ENCODE data around the gene ATXN7L2. TPM values are rescaled to one million over a fixed set of nuclear protein-coding genes. Genes with fewer than 3 reads are reported as not detected.

ATXN7L2 gene
- total RNA-seq, 2 donors from 2014 or later: 5.1 to 6.1 TPM

DNA sequence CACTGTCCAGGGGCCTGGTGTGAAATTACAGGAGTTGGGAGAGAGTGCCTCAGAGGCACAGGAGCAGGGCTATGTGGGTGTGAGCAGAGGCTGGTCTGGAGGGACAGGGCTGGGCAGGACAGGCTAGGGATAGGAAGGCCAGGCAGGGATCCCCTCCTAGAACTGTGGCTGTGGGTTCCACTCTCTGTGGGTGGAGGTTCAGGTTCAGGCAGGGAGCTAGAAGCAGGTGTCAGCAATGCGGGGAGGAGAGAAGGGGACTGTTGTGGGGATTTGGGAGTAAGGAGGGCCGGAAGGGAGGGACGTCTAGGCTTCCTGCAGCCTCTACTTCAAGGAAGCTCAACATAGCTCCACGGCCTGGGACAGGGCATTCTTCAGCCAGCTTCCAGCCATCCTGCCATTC lies 47.7 kb downstream of the ATXN7L2 start:
- WGBS, 2 experiments (ENCODE audit: insufficient coverage in 1 of 2, insufficient read length in 1 of 2): 89 to 100% methylated on average over 1 to 4 of the region's 4 CpGs
- H3K4me1 Mint-ChIP-seq: peaks cover 2% of the 10 kb centered on the region
- Histone ChIP-seq H3K4me3 (ENCODE audit: low read length) (no peak overlapping the region), H3K36me3 (ENCODE audit: control insufficient read depth, insufficient read depth, low read length) (no peaks in the 10 kb centered on the region), H3K4me1 (ENCODE audit: control insufficient read depth, insufficient read depth, low read length) (peaks cover 3% of the 10 kb centered on the region), H3K27ac (ENCODE audit: low read depth, low read length) (no peak overlapping the region), H3K27me3 (ENCODE audit: control insufficient read depth, insufficient read depth, low read length, poor library complexity, severe bottlenecking) (peaks cover 4% of the 10 kb centered on the region), H3K9ac (ENCODE audit: extremely low read depth, low read length, poor library complexity, severe bottlenecking) (no peak overlapping the region), H3K9me3 (ENCODE audit: control insufficient read depth, low read length) (no peaks in the 10 kb centered on the region)
- H3K4me3 Mint-ChIP-seq: no peak overlapping the region
- H3K27me3 Mint-ChIP-seq (ENCODE audit: insufficient read depth): peaks cover under 1% of the 10 kb centered on the region
- H3K9me3 Mint-ChIP-seq: no peaks in the 10 kb centered on the region
- DNase-seq: no peak
- no peaks in the 10 kb centered on the region for H3K36me3 Mint-ChIP-seq (ENCODE audit: low read depth)
- TF ChIP-seq, protein P1, sequence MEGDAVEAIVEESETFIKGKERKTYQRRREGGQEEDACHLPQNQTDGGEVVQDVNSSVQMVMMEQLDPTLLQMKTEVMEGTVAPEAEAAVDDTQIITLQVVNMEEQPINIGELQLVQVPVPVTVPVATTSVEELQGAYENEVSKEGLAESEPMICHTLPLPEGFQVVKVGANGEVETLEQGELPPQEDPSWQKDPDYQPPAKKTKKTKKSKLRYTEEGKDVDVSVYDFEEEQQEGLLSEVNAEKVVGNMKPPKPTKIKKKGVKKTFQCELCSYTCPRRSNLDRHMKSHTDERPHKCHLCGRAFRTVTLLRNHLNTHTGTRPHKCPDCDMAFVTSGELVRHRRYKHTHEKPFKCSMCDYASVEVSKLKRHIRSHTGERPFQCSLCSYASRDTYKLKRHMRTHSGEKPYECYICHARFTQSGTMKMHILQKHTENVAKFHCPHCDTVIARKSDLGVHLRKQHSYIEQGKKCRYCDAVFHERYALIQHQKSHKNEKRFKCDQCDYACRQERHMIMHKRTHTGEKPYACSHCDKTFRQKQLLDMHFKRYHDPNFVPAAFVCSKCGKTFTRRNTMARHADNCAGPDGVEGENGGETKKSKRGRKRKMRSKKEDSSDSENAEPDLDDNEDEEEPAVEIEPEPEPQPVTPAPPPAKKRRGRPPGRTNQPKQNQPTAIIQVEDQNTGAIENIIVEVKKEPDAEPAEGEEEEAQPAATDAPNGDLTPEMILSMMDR (conservative IDR thresholded peaks at IDR 0.05): no peak
- H3K27ac Mint-ChIP-seq: no peak overlapping the region

DNA sequence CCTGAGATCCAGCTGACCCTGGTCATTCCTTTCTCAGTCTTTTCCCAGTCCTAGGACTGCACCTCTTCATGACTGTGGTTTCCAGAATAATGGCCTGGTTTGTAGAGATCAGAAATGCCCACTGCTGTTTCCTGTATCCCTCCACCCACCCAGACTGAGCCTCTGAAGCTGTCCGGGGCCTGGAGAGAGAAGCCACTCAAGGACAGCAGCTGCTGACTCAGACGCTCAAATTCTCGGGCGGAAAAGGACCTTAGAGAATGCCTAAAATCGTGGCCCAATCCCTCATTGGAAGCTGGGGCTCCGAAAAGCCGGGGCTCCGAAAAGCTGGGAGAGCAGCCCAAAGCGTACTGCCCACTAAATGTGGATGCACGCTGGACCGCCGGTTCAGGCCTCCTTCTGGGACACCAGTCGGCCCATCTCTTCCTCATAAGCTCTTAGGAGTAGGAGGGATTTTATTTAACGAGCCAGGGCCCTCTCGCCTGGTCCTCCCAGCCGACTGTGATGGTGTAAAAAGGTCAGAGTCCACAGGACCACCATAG lies 48.2 kb downstream of the ATXN7L2 start:
- no peak overlapping the region for H3K9ac ChIP-seq (ENCODE audit: extremely low read depth, low read length, poor library complexity, severe bottlenecking)
- peaks cover 2% of the 10 kb centered on the region for H3K4me1 Mint-ChIP-seq
- no peaks in the 10 kb centered on the region for H3K36me3 ChIP-seq (ENCODE audit: control insufficient read depth, insufficient read depth, low read length)
- WGBS, 2 experiments (ENCODE audit: insufficient coverage in 1 of 2, insufficient read length in 1 of 2): 54 to 65% methylated on average over 10 to 16 of the region's 16 CpGs
- H3K27ac ChIP-seq (ENCODE audit: low read depth, low read length): no peak overlapping the region
- TF ChIP-seq, protein P1 (conservative IDR thresholded peaks at IDR 0.05): no peak
- H3K4me3 ChIP-seq (ENCODE audit: low read length): no peak overlapping the region
- no peaks in the 10 kb centered on the region for H3K36me3 Mint-ChIP-seq (ENCODE audit: low read depth)
- no peaks in the 10 kb centered on the region for H3K27me3 Mint-ChIP-seq (ENCODE audit: insufficient read depth)
- peaks cover 3% of the 10 kb centered on the region for H3K4me1 ChIP-seq (ENCODE audit: control insufficient read depth, insufficient read depth, low read length)
- DNase-seq: no peak
- no peaks in the 10 kb centered on the region for H3K9me3 ChIP-seq (ENCODE audit: control insufficient read depth, low read length)
- no peak overlapping the region for H3K4me3 Mint-ChIP-seq
- H3K27me3 ChIP-seq (ENCODE audit: control insufficient read depth, insufficient read depth, low read length, poor library complexity, severe bottlenecking): peaks cover 4% of the 10 kb centered on the region
- no peaks in the 10 kb centered on the region for H3K9me3 Mint-ChIP-seq
- no peak overlapping the region for H3K27ac Mint-ChIP-seq

DNA sequence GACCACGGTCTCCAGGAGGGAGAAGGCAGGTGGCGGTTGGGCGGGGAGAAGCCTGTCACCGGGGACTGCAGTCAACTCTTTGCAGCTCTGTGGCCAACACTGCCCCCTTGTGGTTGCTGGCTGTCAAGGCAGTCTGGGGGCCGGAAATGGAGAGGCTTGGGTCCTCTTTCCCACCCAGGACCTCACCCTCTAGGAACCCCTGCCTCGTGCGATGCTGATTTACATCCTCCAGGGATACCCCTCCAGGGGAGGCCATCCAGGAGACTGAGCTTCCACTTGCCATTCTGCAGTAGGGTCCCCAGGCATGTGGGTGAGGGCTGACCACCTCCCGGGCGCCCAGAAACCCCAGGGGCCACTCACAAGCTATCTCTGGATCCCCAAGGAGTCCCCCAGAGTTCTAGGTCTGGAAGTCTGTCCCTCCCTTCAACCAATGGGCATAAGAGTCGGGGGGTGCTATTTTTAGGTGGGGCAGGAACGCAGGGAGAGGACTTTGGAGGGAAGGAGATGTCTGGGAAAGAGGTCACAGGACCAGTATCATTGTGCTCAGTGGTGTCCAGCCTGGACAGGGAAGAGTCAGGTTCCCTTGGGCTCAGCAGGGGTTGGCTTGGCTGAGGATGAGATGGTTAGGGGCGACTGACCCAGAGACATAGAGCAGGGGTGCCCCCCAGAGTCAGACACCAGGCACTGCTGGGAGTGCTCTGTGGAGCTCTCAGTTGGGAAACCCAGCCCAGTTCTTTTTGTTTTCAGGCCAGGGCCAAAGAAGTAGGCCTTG lies 48.8 kb downstream of the ATXN7L2 start:
- TF ChIP-seq, protein P1 (conservative IDR thresholded peaks at IDR 0.05): peak; percentile 82
- no peak overlapping the region for H3K4me3 ChIP-seq (ENCODE audit: low read length)
- no peaks in the 10 kb centered on the region for H3K27me3 Mint-ChIP-seq (ENCODE audit: insufficient read depth)
- H3K36me3 Mint-ChIP-seq (ENCODE audit: low read depth): no peaks in the 10 kb centered on the region
- H3K9me3 Mint-ChIP-seq: no peaks in the 10 kb centered on the region
- no peak overlapping the region for H3K9ac ChIP-seq (ENCODE audit: extremely low read depth, low read length, poor library complexity, severe bottlenecking)
- H3K27ac ChIP-seq (ENCODE audit: low read depth, low read length): no peak overlapping the region
- peaks cover 4% of the 10 kb centered on the region for H3K27me3 ChIP-seq (ENCODE audit: control insufficient read depth, insufficient read depth, low read length, poor library complexity, severe bottlenecking)
- WGBS, 2 experiments (ENCODE audit: insufficient coverage in 1 of 2, insufficient read length in 1 of 2): 0 to 29% methylated on average over 1 to 12 of the region's 12 CpGs
- no peaks in the 10 kb centered on the region for H3K9me3 ChIP-seq (ENCODE audit: control insufficient read depth, low read length)
- peaks cover 3% of the 10 kb centered on the region for H3K4me1 ChIP-seq (ENCODE audit: control insufficient read depth, insufficient read depth, low read length)
- H3K4me1 Mint-ChIP-seq: peaks cover 2% of the 10 kb centered on the region
- peak; percentile 97 for DNase-seq
- H3K4me3 Mint-ChIP-seq: no peak overlapping the region
- H3K27ac Mint-ChIP-seq: peak overlapping the region; percentile 90
- H3K36me3 ChIP-seq (ENCODE audit: control insufficient read depth, insufficient read depth, low read length): no peaks in the 10 kb centered on the region

All from endodermal cell (in vitro differentiated cells).